Liver (tissue), 9 donors: ENCODE data around the gene TTC7B. TPM values are rescaled to one million over a fixed set of nuclear protein-coding genes. Genes with fewer than 3 reads are reported as not detected.

Experiments
- DNase-seq: peaks from one replicate; pipeline ENCODE4 v3.0.0-alpha.2; 2017; ENCODE audit warnings: low spot score
- H3K27ac ChIP-seq, 2 donors: one replicate each; pipeline ENCODE4 v1.7.0; 2013; ENCODE audit warnings: inconsistent platforms in 2 of 2, low read length in 2 of 2, control low read depth in 1 of 2, low read depth in 1 of 2, mild to moderate bottlenecking in 1 of 2
- H3K27me3 ChIP-seq, 4 donors: one replicate each; pipeline versions ENCODE4 v1.6.1 to v1.7.0; 2013; ENCODE audit warnings: low read length in 3 of 4, inconsistent platforms in 1 of 4, mild to moderate bottlenecking in 1 of 4, moderate library complexity in 1 of 4; ENCODE audit not compliant: control insufficient read depth in 4 of 4, insufficient read depth in 4 of 4
- H3K36me3 ChIP-seq, 4 donors: one replicate each; pipeline versions ENCODE4 v1.6.1 to v1.7.0; 2013; ENCODE audit warnings: low read length in 3 of 4, mild to moderate bottlenecking in 3 of 4, low read depth in 1 of 4, moderate library complexity in 1 of 4; ENCODE audit not compliant: control insufficient read depth in 4 of 4, insufficient read depth in 3 of 4
- H3K4me1 ChIP-seq, 4 donors: one replicate each; pipeline versions ENCODE4 v1.6.1 to v1.7.0; 2013; ENCODE audit warnings: low read length in 3 of 4, mild to moderate bottlenecking in 3 of 4, moderate library complexity in 1 of 4; ENCODE audit not compliant: control insufficient read depth in 4 of 4, insufficient read depth in 4 of 4
- H3K4me3 ChIP-seq, 3 donors: one replicate each; pipeline versions ENCODE4 v1.6.1 to v1.7.0; 2013; ENCODE audit warnings: low read length in 3 of 3, control low read depth in 1 of 3, low read depth in 1 of 3, mild to moderate bottlenecking in 1 of 3
- H3K9ac ChIP-seq, 2 donors: one replicate each; pipeline ENCODE4 v1.7.0; 2013; ENCODE audit warnings: low read length in 2 of 2, mild to moderate bottlenecking in 2 of 2, moderate library complexity in 2 of 2, control low read depth in 1 of 2, low read depth in 1 of 2
- H3K9me3 ChIP-seq, 4 donors: one replicate each; pipeline versions ENCODE4 v1.6.1 to v1.7.0; 2013; ENCODE audit warnings: low read length in 3 of 4; ENCODE audit not compliant: control insufficient read depth in 4 of 4
- FOXA1 ChIP-seq: IDR thresholded peaks from 2 replicates; pipeline ENCODE4 v1.6.1; 2016; ENCODE audit warnings: antibody characterized with exemption
- FOXA2 ChIP-seq: IDR thresholded peaks from 2 replicates; pipeline ENCODE4 v1.6.1; 2016; ENCODE audit warnings: antibody characterized with exemption
- GABPA ChIP-seq, 2 donors: IDR thresholded peaks in 1 of 2; conservative IDR thresholded peaks in 1 of 2; 2 replicates each; pipeline ENCODE4 v1.6.1; 2016; ENCODE audit warnings: antibody characterized with exemption in 2 of 2, mild to moderate bottlenecking in 1 of 2, moderate library complexity in 1 of 2
- HNF4A ChIP-seq, 2 donors: conservative IDR thresholded peaks; 2 replicates each; pipeline ENCODE4 v1.6.1; 2016; ENCODE audit warnings: antibody characterized with exemption in 2 of 2, mild to moderate bottlenecking in 2 of 2
- HNF4G ChIP-seq: IDR thresholded peaks from 2 replicates; pipeline ENCODE4 v1.6.1; 2016; ENCODE audit warnings: antibody characterized with exemption
- JUND ChIP-seq, 2 donors: IDR thresholded peaks; 2 replicates each; pipeline ENCODE4 v1.6.1; 2016; ENCODE audit warnings: antibody characterized with exemption in 2 of 2
- NR2F2 ChIP-seq: IDR thresholded peaks from 2 replicates; pipeline ENCODE4 v1.6.1; 2016; ENCODE audit warnings: antibody characterized with exemption
- RAD21 ChIP-seq, 2 donors: IDR thresholded peaks; 2 replicates each; pipeline ENCODE4 v1.6.1; 2016; ENCODE audit warnings: antibody characterized with exemption in 2 of 2, mild to moderate bottlenecking in 2 of 2
- SP1 ChIP-seq: IDR thresholded peaks from 2 replicates; pipeline ENCODE4 v1.6.1; 2018; ENCODE audit warnings: antibody characterized with exemption, mild to moderate bottlenecking
- TAF1 ChIP-seq: conservative IDR thresholded peaks from 2 replicates; pipeline ENCODE4 v1.6.1; 2016; ENCODE audit warnings: antibody characterized with exemption, mild to moderate bottlenecking
- WGBS: extraction: QIAGEN DNeasy Blood & Tissue Kit; methylation state at CpG from one replicate; pipeline ENCODE4 v1.1.7; 2013; 5-methylcytosine and 5-hydroxymethylcytosine counted together
- polyA plus RNA-seq, 2 donors: library from polyadenylated mRNA; stranded (reverse) in 1 of 2; unstranded in 1 of 2; fragments of 200-250 nt in 1 of 2; fragments of >200 nt in 1 of 2; fragmentation: Nextera tagmentation in 1 of 2; extraction: Ambion mirVana in 1 of 2; gene quantifications; one replicate each; pipeline versions ENCODE4 v1.2.1 to v1.2.3, GENCODE V29; 2013 to 2015
- total RNA-seq, 2 donors: library from RNA; depleted of rRNA; stranded (reverse); fragments of >200 nt; gene quantifications; one replicate each; pipeline ENCODE4 v1.2.3, GENCODE V29; 2014
- TF ChIP-seq, protein P1 (sequence below): IDR thresholded peaks from 2 replicates; pipeline ENCODE4 v1.6.1; 2016; ENCODE audit warnings: antibody characterized with exemption
- TF ChIP-seq, protein P2 (sequence below): IDR thresholded peaks from 2 replicates; pipeline ENCODE4 v1.6.1; 2016; ENCODE audit warnings: antibody characterized with exemption
- donor health status: healthy.
- donor health status: healthy.
- donor health status: healthy.
- donor health status: healthy.
- donor health status: healthy.

The TTC7B gene
- total and polyA plus RNA-seq, 4 donors = 9.1 to 31.0 (median 12.5) TPM

DNA sequence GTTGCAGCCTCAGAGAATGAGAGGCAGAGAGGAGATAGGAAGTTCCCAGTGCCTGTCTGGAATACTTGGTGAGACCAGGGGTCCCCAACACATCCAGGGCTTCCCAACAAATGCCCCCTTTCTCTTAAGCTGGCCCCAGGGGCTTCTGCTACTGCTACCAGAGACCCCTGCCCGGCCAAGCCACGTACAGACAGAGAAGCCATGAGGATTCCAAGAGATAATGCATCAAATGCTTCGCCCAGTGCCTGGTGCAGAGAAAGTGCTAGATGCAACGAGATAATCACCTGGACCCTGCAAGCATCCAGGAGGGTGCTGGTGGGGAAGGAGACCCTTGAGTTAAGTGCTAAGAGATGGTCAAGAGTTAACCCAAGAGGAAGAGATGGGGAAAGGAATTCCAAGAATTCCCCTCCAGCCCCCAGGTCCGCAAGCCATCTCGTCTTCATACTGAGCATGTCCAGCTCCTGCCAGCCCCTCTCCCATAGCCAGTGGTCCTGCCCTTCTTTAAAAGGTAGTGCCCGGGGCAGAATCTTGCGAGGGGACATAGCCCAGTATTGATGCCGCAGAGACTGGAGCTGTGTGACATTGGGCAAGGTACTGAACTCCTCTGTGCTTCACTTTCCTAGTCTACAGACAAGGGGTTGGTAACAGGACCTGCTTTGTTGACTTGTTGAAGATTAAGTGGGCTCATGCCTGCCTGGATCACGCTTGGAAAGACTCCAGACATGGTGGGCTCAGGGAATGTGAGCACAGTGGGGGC lies 316.1 kb downstream of the TTC7B start:
- H3K27me3 ChIP-seq = peaks cover 0 to 4% (median 0%) of the 10 kb centered on the region in 4 donors
- peaks cover 0 to 3% (median 0%) of the 10 kb centered on the region in 4 donors for H3K4me1 ChIP-seq
- H3K27ac ChIP-seq = no peak overlapping the region
- no peaks in the 10 kb centered on the region for H3K9me3 ChIP-seq
- TF ChIP-seq FOXA1 (no peak), GABPA (IDR thresholded peaks at IDR 0.05 in 1 of 2, conservative IDR thresholded peaks at IDR 0.05 in 1 of 2) (no peak), HNF4A (conservative IDR thresholded peaks at IDR 0.05) (no peak)
- TF ChIP-seq, protein P1, sequence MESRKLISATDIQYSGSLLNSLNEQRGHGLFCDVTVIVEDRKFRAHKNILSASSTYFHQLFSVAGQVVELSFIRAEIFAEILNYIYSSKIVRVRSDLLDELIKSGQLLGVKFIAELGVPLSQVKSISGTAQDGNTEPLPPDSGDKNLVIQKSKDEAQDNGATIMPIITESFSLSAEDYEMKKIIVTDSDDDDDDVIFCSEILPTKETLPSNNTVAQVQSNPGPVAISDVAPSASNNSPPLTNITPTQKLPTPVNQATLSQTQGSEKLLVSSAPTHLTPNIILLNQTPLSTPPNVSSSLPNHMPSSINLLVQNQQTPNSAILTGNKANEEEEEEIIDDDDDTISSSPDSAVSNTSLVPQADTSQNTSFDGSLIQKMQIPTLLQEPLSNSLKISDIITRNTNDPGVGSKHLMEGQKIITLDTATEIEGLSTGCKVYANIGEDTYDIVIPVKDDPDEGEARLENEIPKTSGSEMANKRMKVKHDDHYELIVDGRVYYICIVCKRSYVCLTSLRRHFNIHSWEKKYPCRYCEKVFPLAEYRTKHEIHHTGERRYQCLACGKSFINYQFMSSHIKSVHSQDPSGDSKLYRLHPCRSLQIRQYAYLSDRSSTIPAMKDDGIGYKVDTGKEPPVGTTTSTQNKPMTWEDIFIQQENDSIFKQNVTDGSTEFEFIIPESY = no peak
- no peak for DNase-seq
- H3K36me3 ChIP-seq = no peaks in the 10 kb centered on the region
- no peak overlapping the region for H3K4me3 ChIP-seq
- 58% methylated on average over 10 of the region's 10 CpGs for WGBS
- no peak overlapping the region for H3K9ac ChIP-seq

DNA sequence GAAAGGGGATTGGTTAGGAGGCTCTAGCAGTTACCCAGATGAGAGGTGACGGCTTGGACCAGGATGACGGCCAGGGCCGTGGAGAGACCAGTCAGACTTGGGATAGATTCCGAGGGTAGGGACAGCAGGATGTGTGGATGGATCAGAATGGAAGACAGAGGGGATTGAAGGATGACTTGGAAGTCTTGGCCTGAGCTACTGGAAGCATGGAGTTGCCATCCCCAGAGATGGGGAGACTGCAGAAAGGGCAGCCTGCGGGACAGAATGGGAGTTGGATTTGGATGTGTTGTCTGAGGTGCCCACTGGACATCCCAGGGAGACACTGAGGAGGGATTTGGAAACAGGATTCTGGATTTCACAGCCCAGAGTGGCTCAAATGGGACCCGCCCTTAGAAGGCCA lies 317.1 kb downstream of the TTC7B start:
- 84% methylated on average over 6 of the region's 6 CpGs for WGBS
- DNase-seq = no peak
- Histone ChIP-seq H3K27ac (no peak overlapping the region), H3K9me3 (no peaks in the 10 kb centered on the region), H3K27me3 (peaks cover 0 to 4% (median 0%) of the 10 kb centered on the region in 4 donors), H3K9ac (no peak overlapping the region), H3K4me1 (peaks cover 0 to 3% (median 0%) of the 10 kb centered on the region in 4 donors), H3K4me3 (no peak overlapping the region), H3K36me3 (no peaks in the 10 kb centered on the region)
- TF ChIP-seq, protein P1 = no peak
- TF ChIP-seq TAF1 (no peak), NR2F2 (no peak), HNF4G (no peak)

DNA sequence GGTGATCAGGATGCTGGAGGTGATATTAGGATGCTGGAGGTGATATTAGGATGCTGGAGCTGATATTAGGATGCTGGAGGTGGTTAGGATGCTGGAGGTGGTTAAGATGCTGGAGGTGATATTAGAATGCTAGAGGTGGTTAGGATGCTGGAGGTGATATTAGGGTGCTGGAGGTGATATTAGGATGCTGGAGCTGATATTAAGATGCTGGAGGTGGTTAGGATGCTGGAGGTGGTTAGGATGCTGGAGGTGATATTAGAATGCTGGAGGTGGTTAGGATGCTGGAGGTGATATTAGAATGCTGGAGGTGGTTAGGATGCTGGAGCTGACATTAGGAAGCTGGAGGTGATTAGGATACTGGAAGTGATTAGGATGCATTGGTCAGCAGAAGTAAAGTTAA lies 318.0 kb downstream of the TTC7B start:
- Histone ChIP-seq H3K4me1 (peaks cover 0 to 3% (median 0%) of the 10 kb centered on the region in 4 donors), H3K9me3 (no peaks in the 10 kb centered on the region), H3K36me3 (no peaks in the 10 kb centered on the region), H3K27me3 (peaks cover 0 to 1% (median 0%) of the 10 kb centered on the region in 4 donors), H3K9ac (no peak overlapping the region), H3K4me3 (no peak overlapping the region), H3K27ac (no peak overlapping the region)
- no peak for DNase-seq
- TF ChIP-seq SP1 (no peak), JUND (IDR thresholded peaks at IDR 0.05) (no peak), FOXA2 (no peak), FOXA1 (no peak), RAD21 (IDR thresholded peaks at IDR 0.05) (no peak)
- TF ChIP-seq, protein P2, sequence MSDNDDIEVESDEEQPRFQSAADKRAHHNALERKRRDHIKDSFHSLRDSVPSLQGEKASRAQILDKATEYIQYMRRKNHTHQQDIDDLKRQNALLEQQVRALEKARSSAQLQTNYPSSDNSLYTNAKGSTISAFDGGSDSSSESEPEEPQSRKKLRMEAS = no peak
